DOHH2 (cell line): ENCODE data around the gene ANKRD6.

Experiments
- H3F3A ChIP-seq: fragments of 200-600 bp; sonication (generic), shearing (Covaris generic); 2 replicates; pipeline ENCODE4 v1.6.0; 2016; ENCODE audit warnings: antibody characterized with exemption, mild to moderate bottlenecking; ENCODE audit not compliant: control insufficient read depth, insufficient read depth
- H3K27ac ChIP-seq: fragments of 200-600 bp; sonication (generic); 2 replicates; pipeline ENCODE4 v1.5.1; 2014; ENCODE audit warnings: low read depth, mild to moderate bottlenecking, low read length, moderate library complexity
- H3K27me3 ChIP-seq: fragments of 200-600 bp; sonication (generic); 2 replicates; pipeline ENCODE4 v1.6.1; 2014; ENCODE audit warnings: mild to moderate bottlenecking, low read length, mixed read lengths; ENCODE audit not compliant: control insufficient read depth
- H3K36me3 ChIP-seq: fragments of 200-600 bp; sonication (generic); 2 replicates; pipeline ENCODE4 v1.6.1; 2014; ENCODE audit warnings: mild to moderate bottlenecking, low read length, moderate library complexity, mixed read lengths; ENCODE audit not compliant: control insufficient read depth
- H3K4me1 ChIP-seq: fragments of 200-600 bp; sonication (generic); 2 replicates; pipeline ENCODE4 v1.6.1; 2014; ENCODE audit warnings: mild to moderate bottlenecking, low read length, mixed read lengths; ENCODE audit not compliant: control insufficient read depth
- H3K4me2 ChIP-seq: fragments of 200-600 bp; sonication (generic); 2 replicates; pipeline ENCODE4 v1.6.0; 2014; ENCODE audit warnings: mild to moderate bottlenecking, low read length, moderate library complexity
- H3K4me3 ChIP-seq: fragments of 200-600 bp; sonication (generic); 2 replicates; pipeline ENCODE4 v1.5.1; 2014; ENCODE audit warnings: mild to moderate bottlenecking, low read length, mixed read lengths
- H3K79me2 ChIP-seq: fragments of 200-600 bp; sonication (generic); 2 replicates; pipeline ENCODE4 v1.6.1; 2014; ENCODE audit warnings: mild to moderate bottlenecking, low read length, mixed read lengths; ENCODE audit not compliant: control insufficient read depth
- H3K9me2 ChIP-seq: fragments of 200-600 bp; sonication (generic); replicated peaks from 2 replicates; pipeline ENCODE4 v1.6.1; 2014; ENCODE audit warnings: mild to moderate bottlenecking, low read length, mixed read lengths; ENCODE audit not compliant: control insufficient read depth
- H3K9me3 ChIP-seq: fragments of 200-600 bp; sonication (generic); 2 replicates; pipeline ENCODE4 v1.6.1; 2014; ENCODE audit warnings: antibody characterized with exemption, low read length, mixed read lengths; ENCODE audit not compliant: control insufficient read depth, insufficient read depth
- H4K20me1 ChIP-seq: fragments of 200-600 bp; sonication (generic); 2 replicates; pipeline ENCODE4 v1.6.0; 2014; ENCODE audit warnings: low read depth, mild to moderate bottlenecking, antibody characterized with exemption, low read length, moderate library complexity; ENCODE audit not compliant: control insufficient read depth, insufficient read depth
- CTCF ChIP-seq: fragments of 200-600 bp; sonication (generic); IDR thresholded peaks from one replicate; pipeline ENCODE4 v1.5.1; 2014; ENCODE audit warnings: antibody characterized with exemption, mild to moderate bottlenecking, low read depth, low read length; ENCODE audit not compliant: poor library complexity, severe bottlenecking
- EZH2phosphoT487 ChIP-seq: fragments of 200-600 bp; sonication (generic); IDR thresholded peaks from 2 replicates; pipeline ENCODE4 v1.6.1; 2017; ENCODE audit warnings: borderline replicate concordance, mild to moderate bottlenecking, antibody characterized with exemption, low read length, moderate library complexity, mixed read lengths

ANKRD6 gene

GRCh38 chr6:89412071-89413005 is 20.6 kb upstream of the ANKRD6 start, which contains the start of gene RRAGD:
TSS of gene RRAGD (minus strand) at chr6:89412273. CDS start at chr6:89411993, 280 bp downstream.
- Histone ChIP-seq H3K4me3 (peak within 1 kb of the TSS; percentile 89), H3K27me3 (peaks cover 84% of the 10 kb centered on the region), H3K27ac (no peak within 1 kb of the TSS), H3K9me2 (no peaks in the 10 kb centered on the region), H3K4me1 (peaks cover 35% of the 10 kb centered on the region), H3K36me3 (no peaks in the 10 kb centered on the region), H3F3A (peaks cover 16% of the 10 kb centered on the region), H3K79me2 (no peaks in the 10 kb centered on the region), H4K20me1 (no peaks in the 10 kb centered on the region), H3K4me2 (peak within 1 kb of the TSS; percentile 98), H3K9me3 (no peaks in the 10 kb centered on the region)
- TF ChIP-seq EZH2phosphoT487 = no peak
- no peak for TF ChIP-seq CTCF

- H3K27ac ChIP-seq = no peak overlapping the region
Measured at GRCh38 chr6:89413006-89413400, 19.9 kb upstream of the ANKRD6 start.

GRCh38 chr6:89414215-89414614 is 18.7 kb upstream of the ANKRD6 start:
- Histone ChIP-seq H3K4me2 (no peak overlapping the region), H3K27ac (no peak overlapping the region), H4K20me1 (no peaks in the 10 kb centered on the region), H3K9me2 (no peaks in the 10 kb centered on the region), H3K9me3 (no peaks in the 10 kb centered on the region), H3K36me3 (no peaks in the 10 kb centered on the region), H3K4me3 (no peak overlapping the region), H3F3A (peaks cover 16% of the 10 kb centered on the region), H3K79me2 (no peaks in the 10 kb centered on the region), H3K4me1 (peaks cover 35% of the 10 kb centered on the region), H3K27me3 (peaks cover 65% of the 10 kb centered on the region)
- TF ChIP-seq CTCF = no peak
- TF ChIP-seq EZH2phosphoT487 = no peak

More at GRCh38 chr6:89413006-89413400, 19.9 kb upstream of the ANKRD6 start:
- H3F3A ChIP-seq = peaks cover 16% of the 10 kb centered on the region
- no peaks in the 10 kb centered on the region for H4K20me1 ChIP-seq
- H3K4me3 ChIP-seq = peak overlapping the region; percentile 89
- no peaks in the 10 kb centered on the region for H3K79me2 ChIP-seq
- peak overlapping the region; percentile 98 for H3K4me2 ChIP-seq
- H3K9me3 ChIP-seq = no peaks in the 10 kb centered on the region
- H3K4me1 ChIP-seq = peaks cover 35% of the 10 kb centered on the region
- no peaks in the 10 kb centered on the region for H3K9me2 ChIP-seq
- peaks cover 77% of the 10 kb centered on the region for H3K27me3 ChIP-seq
- H3K36me3 ChIP-seq = no peaks in the 10 kb centered on the region
- TF ChIP-seq EZH2phosphoT487 (no peak), CTCF (no peak)
